HEK293T (cell line): ENCODE measurements around the gene PLA2G4C.

ENCODE experiments used
- CTCF ChIA-PET: fragments of 350-600 bp; formaldehyde crosslinking; extraction: SDS; loops from one replicate; lab custom pipeline; 2021; ENCODE audit warnings: antibody characterized with exemption, inconsistent platforms; lab: Yijun Ruan, JAX
- POLR2A ChIA-PET: fragments of 350-600 bp; formaldehyde crosslinking; extraction: SDS; loops from one replicate; lab custom pipeline; 2020; ENCODE audit warnings: antibody characterized with exemption, inconsistent platforms; lab: Yijun Ruan, JAX
- DNase-seq: peaks from one replicate; pipeline ENCODE4 v3.0.0; 2012; ENCODE audit warnings: mixed read lengths; ENCODE audit errors: extremely low spot score
- ARNT ChIP-seq: fragments of 450-650 bp; IDR thresholded peaks from 2 replicates; pipeline ENCODE4 v1.6.1; 2017; ENCODE audit warnings: mild to moderate bottlenecking
- BHLHE40 ChIP-seq: fragments of 450-650 bp; IDR thresholded peaks from 2 replicates; pipeline ENCODE4 v1.6.1; 2016; ENCODE audit warnings: mild to moderate bottlenecking, moderate library complexity, borderline replicate concordance
- CTBP1 ChIP-seq: fragments of 450-650 bp; IDR thresholded peaks from 2 replicates; pipeline ENCODE4 v1.6.1; 2016; ENCODE audit warnings: borderline replicate concordance
- ELF4 ChIP-seq: fragments of 450-650 bp; IDR thresholded peaks from 2 replicates; pipeline ENCODE4 v1.6.1; 2017; ENCODE audit warnings: antibody characterized with exemption
- FOXA1 ChIP-seq: fragments of 450-650 bp; IDR thresholded peaks from 2 replicates; pipeline ENCODE4 v1.6.1; 2016; ENCODE audit warnings: mild to moderate bottlenecking
- FOXK2 ChIP-seq: fragments of 450-650 bp; IDR thresholded peaks from 2 replicates; pipeline ENCODE4 v1.6.1; 2016; ENCODE audit warnings: mild to moderate bottlenecking
- FOXM1 ChIP-seq: fragments of 450-650 bp; IDR thresholded peaks from 2 replicates; pipeline ENCODE4 v1.6.1; 2017; ENCODE audit warnings: mild to moderate bottlenecking, borderline replicate concordance
- HDGF ChIP-seq: fragments of 450-650 bp; IDR thresholded peaks from 2 replicates; pipeline ENCODE4 v1.6.1; 2017; ENCODE audit warnings: antibody characterized with exemption, borderline replicate concordance
- L3MBTL2 ChIP-seq: fragments of 450-650 bp; conservative IDR thresholded peaks from 2 replicates; pipeline ENCODE4 v1.6.1; 2016; ENCODE audit warnings: mild to moderate bottlenecking
- LEF1 ChIP-seq: fragments of 450-650 bp; IDR thresholded peaks from 2 replicates; pipeline ENCODE4 v1.6.1; 2017; ENCODE audit warnings: mild to moderate bottlenecking, borderline replicate concordance
- NFRKB ChIP-seq: fragments of 450-650 bp; IDR thresholded peaks from 2 replicates; pipeline ENCODE4 v1.6.1; 2016; ENCODE audit warnings: mild to moderate bottlenecking, moderate library complexity
- SP1 ChIP-seq: fragments of 450-650 bp; IDR thresholded peaks from 2 replicates; pipeline ENCODE4 v1.6.1; 2017
- SUZ12 ChIP-seq: fragments of 450-650 bp; IDR thresholded peaks from 2 replicates; pipeline ENCODE4 v1.6.1; 2016; ENCODE audit warnings: mild to moderate bottlenecking
- TARDBP ChIP-seq: fragments of 450-650 bp; IDR thresholded peaks from 2 replicates; pipeline ENCODE4 v1.6.1; 2016
- ZNF384 ChIP-seq: fragments of 450-650 bp; IDR thresholded peaks from 2 replicates; pipeline ENCODE4 v1.6.1; 2016
- TF ChIP-seq, protein P1 (sequence below): fragments of 450-650 bp; IDR thresholded peaks from 2 replicates; pipeline ENCODE4 v1.6.1; 2016

PLA2G4C gene

DNA sequence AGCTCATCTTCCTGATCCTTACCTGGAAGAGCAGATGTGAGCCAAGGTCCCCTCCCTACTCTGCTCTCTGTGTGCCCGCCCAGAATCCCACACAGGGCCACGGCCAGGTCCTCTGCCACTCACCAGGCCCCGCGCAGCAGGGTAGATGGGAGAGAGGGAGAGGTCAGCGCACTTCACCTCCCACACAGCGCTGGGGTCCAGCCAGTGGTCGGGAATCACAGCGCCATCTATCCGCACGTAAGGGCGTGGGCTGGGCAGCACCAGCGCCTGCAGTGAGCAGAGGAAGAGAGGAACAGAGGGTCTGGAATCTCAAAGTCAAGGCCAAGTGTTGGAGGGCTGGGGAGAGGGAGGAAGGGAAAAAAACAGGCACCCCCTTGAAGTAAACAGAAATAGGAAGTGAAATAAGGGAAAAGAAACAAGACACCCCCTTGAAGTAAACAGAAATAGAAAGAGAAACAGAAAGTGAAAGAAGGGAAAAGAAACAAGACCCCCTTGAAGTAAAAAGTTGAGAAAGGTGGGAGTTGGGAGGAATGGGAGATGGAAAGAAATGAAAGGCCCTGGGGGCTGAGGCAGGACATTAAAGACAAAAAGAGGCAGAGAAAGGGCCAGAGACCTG lies 7.0 kb upstream of the PLA2G4C start:
- POLR2A ChIA-PET: no interaction called here
- DNase-seq: no peak
- CTCF ChIA-PET: no interaction called here
- TF ChIP-seq BHLHE40: no peak
- TF ChIP-seq, protein P1, sequence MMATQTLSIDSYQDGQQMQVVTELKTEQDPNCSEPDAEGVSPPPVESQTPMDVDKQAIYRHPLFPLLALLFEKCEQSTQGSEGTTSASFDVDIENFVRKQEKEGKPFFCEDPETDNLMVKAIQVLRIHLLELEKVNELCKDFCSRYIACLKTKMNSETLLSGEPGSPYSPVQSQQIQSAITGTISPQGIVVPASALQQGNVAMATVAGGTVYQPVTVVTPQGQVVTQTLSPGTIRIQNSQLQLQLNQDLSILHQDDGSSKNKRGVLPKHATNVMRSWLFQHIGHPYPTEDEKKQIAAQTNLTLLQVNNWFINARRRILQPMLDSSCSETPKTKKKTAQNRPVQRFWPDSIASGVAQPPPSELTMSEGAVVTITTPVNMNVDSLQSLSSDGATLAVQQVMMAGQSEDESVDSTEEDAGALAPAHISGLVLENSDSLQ: no peak
- TF ChIP-seq SUZ12: no peak
- no peak for TF ChIP-seq ZNF384
- TF ChIP-seq CTBP1: no peak
- no peak for TF ChIP-seq HDGF
- no peak for TF ChIP-seq LEF1
- TF ChIP-seq SP1: no peak
- TF ChIP-seq FOXA1: no peak
- TF ChIP-seq ELF4: no peak
- TF ChIP-seq NFRKB: no peak

DNA sequence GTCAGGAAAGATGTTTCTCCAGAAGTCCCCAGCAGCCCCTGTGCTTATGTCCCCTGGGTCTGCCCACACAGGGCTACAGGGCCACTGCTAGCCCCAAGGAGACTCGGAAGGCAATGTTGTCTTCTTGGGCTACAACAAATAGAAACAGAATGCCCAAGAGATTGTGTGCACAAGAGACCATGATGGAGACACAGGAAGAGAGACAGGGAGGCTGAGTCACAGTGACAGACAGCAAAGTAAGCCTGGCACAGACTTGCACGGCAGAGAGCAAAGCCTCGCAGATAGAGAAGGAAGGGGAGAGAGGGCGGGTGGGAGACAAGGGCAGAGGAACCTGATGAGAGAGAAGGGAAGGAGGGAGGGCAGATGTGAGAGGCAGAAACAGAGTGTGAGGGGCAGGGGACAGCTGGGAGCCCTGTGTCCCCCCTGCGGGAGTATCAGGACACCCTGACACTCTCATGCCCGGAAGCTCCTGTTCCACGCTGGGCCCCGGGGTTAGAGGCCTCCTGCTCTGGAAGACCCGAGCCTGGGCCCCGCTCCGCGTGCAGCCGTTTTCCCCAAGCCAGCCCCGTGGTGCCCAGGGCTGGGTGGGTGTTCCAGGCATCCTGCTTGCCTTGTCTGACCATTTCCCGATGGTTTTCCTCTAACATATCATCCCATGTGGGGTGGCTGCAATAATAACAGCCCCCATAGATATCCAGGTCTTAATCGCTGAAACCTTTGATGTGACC lies 2.7 kb upstream of the PLA2G4C start:
- CTCF ChIA-PET: no interaction called here
- DNase-seq: no peak
- no peak for TF ChIP-seq BHLHE40
- TF ChIP-seq ELF4: no peak
- no peak for TF ChIP-seq LEF1
- TF ChIP-seq NFRKB: no peak
- no peak for TF ChIP-seq TARDBP
- TF ChIP-seq FOXA1: no peak
- TF ChIP-seq, protein P1: no peak
- no peak for TF ChIP-seq ARNT
- TF ChIP-seq HDGF: no peak
- TF ChIP-seq L3MBTL2: no peak
- TF ChIP-seq FOXK2: no peak
- TF ChIP-seq ZNF384: no peak
- TF ChIP-seq SP1: no peak
- no peak for TF ChIP-seq CTBP1
- TF ChIP-seq FOXM1: no peak
- no peak for TF ChIP-seq SUZ12
- POLR2A ChIA-PET: no interaction called here

DNA sequence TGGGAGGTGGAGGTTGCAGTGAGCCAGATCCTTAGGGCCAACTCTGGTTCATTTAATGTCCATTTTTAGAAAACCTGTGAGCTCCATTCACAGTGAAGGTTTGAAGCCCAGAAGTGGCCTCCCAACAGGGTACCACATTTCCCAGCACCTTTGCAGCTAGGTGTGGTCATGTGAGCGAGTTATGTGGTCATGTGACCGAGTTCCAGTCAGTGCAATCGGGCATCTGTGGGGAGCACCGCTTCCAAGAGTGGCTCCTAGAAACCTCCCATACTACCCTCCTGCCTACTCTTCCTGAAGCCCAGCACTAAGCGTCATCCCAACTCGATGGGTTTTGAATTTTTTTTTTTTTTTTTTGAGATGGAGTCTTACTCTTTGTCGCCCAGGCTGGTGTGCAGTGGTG lies 663 bp upstream of the PLA2G4C start:
- DNase-seq: no peak
- CTCF ChIA-PET: interaction anchor here (0.6 to 1.3 kb wide), 3 partner anchors 21 to 148 kb away, joined by 3 to 8 read pairs (median 4); no protein-coding TSS in a partner anchor
- POLR2A ChIA-PET: interaction anchor here (0.9 to 2.5 kb wide), 7 partner anchors 10 to 92 kb away, joined by 3 to 17 read pairs (median 5); partner anchors contain the start of genes LIG1 and ZSWIM9
- TF ChIP-seq ZNF384: peak; percentile 35; the same call in 1 of the 2 replicates
- 0 out of 2 replicates have a peak, but pooled peaks have one; percentile 20 for TF ChIP-seq L3MBTL2
- TF ChIP-seq ARNT: no peak

DNA sequence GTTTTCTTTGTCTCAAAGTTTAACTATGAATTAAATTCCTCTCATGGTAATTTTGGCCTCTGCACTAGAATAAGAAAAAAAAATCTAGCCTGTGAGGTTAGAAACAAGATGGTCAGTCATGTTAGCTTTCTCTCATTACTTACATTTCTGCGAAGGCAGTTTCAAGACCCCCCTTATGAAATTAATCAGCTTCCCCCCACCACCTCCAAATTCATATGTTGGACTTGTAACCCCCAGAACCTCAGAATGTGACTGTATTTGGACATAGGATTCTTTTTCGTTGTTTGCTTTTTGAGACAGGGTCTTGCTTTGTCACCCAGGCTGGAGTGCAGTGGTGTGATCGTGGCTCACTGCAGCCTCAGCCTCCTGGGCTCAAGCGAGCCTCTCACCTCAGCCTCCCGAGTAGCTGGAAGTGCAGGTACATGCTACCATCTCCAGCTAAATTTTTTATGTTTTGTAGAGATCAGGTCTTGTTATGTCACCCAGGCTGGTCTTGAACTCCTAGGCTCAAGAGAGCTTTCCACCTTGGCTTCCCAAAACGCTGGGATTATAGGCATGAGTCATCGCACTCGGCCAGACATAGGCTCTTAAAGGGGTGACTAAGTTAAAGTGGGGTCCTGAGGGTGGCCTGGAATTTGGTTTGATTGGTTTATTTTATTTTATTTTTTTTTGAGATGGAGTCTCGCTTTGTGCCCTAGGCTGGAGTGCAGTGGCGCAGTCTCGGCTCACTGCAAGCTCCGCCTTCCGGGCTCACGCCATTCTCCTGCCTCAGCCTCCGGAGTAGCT lies 1.4 kb downstream of the PLA2G4C start:
- CTCF ChIA-PET: interaction anchor here (1.1 kb wide), 1 partner anchor 146 kb away, joined by 3 read pairs; no protein-coding TSS in a partner anchor
- no peak for DNase-seq
- POLR2A ChIA-PET: interaction anchor here (1.5 to 2.9 kb wide), 3 partner anchors 94 to 151 kb away, joined by 5 to 17 read pairs (median 13); partner anchors contain the start of gene CARD8
- TF ChIP-seq FOXA1: no peak

DNA sequence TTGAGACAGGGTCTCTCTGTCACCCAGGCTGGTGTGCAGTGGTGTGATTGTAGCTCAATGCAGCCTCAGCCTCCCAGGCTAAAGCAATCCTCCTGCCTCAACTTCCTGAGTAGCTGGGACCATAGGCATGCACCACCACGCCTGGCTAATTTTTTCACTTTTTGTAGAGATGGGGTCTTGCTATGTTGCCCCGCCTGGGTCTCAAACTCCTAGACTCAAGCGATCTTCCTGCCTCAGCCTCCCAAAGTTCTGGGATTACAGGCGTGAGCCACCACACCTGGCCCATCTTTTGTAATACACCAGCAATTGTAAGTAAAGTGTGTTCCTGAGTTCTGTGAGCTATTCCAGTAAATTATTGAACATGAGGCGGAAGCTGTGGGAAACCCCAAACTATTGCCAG lies 6.7 kb downstream of the PLA2G4C start:
- TF ChIP-seq ARNT (no peak), NFRKB (no peak), LEF1 (no peak), ZNF384 (no peak), SP1 (no peak), ELF4 (no peak), FOXM1 (no peak), FOXA1 (no peak), BHLHE40 (no peak), SUZ12 (no peak), TARDBP (no peak), CTBP1 (no peak), L3MBTL2 (no peak), FOXK2 (no peak)
- TF ChIP-seq, protein P1: no peak
- ChIA-PET POLR2A (no interaction called here), CTCF (interaction anchor here (2.9 to 3.4 kb wide), 2 partner anchors 140 to 142 kb away, joined by 12 read pairs; no protein-coding TSS in a partner anchor)
- DNase-seq: no peak
